Activated T-cell treated with anti-CD3 and anti-CD28 coated beads, Interleukin-2, amount 50 U/mL, for 1 hour (primary cell): ENCODE measurements around the gene CSRP2.

Experiments
- DNase-seq: peaks from one replicate; pipeline ENCODE4 v3.0.0-alpha.2; 2020

The CSRP2 gene

DNA sequence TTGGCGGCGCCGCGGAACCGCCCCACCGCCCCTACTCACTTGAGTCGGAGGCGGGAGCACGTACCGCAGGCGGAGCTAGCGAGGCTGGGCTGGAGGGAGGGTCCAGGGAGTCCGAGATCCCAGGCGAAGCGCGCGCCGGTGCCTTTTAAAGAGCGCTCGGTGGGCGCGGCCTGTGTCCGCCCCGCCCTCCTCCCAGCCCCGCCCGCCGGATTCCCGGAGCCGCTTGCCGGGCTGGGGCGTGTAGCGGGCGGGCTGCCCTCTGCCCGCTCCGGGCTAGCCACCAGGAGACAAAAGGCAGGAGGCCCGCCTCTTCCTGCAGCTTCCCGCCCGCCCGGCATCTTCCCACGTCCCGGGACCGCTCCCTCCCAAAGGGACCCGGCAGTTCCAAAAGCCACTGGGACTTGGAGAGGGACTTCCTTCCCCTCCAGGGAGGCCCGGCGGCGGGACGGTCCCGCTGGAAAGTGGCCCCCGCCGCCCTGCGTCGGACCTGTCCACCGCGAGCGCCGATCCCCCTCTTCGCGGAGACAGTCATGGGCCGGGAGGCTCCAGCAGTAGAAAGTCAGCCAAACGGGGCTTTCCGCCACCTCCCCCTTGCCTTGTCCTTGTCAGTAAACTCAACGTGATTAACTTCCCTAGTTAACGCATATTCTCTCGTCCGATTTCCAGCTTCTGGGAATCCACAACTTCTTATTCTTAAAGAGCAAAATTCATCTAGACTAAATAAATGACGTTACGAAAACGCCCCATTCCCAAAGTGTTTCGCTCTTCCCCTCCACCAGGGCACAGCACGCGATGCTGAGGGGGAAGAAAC is at the start of gene CSRP2:
Gene CSRP2 (minus strand): TSS at position 121 of the 811 bp plus-strand sequence. CDS start 12,759 bp downstream, outside the sequence.
- peak; percentile 67 for DNase-seq

GRCh38 chr12:76927170-76927784 is 48.5 kb upstream of the CSRP2 start:
- DNase-seq: peak; percentile 20

- DNase-seq: no peak
Observed at GRCh38 chr12:76925135-76925534, 46.3 kb upstream of the CSRP2 start.

- DNase-seq: no peak
Observed at GRCh38 chr12:76922866-76923265, 44.0 kb upstream of the CSRP2 start.

GRCh38 chr12:76921891-76922664 is 43.3 kb upstream of the CSRP2 start:
- DNase-seq: no peak

- DNase-seq: no peak
Observed at GRCh38 chr12:76921100-76921471, 42.3 kb upstream of the CSRP2 start.

- no peak for DNase-seq
Observed at GRCh38 chr12:76920172-76921099, 41.6 kb upstream of the CSRP2 start.

- DNase-seq: no peak
Observed at GRCh38 chr12:76919383-76920171, 40.8 kb upstream of the CSRP2 start.

DNA sequence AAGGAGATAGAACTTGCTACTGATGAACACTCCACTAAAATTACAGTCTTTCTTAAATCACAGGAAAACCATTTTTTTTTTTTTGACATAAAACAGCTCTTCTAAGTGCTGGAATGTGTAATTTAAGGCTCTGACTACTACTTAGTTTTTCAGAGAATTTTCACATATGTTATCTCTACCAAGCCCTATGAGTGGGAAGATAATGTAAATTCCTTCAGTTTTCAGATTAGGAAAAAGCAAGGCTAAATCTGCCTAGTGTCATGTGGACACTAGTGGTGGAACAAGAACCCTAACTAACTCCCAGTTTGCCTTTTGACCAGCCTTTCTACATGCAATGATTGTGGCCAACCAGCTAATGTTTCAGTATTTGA is 37.3 kb upstream of the CSRP2 start:
- DNase-seq: no peak

GRCh38 chr12:76915361-76916169 is 36.7 kb upstream of the CSRP2 start:
- no peak for DNase-seq

DNA sequence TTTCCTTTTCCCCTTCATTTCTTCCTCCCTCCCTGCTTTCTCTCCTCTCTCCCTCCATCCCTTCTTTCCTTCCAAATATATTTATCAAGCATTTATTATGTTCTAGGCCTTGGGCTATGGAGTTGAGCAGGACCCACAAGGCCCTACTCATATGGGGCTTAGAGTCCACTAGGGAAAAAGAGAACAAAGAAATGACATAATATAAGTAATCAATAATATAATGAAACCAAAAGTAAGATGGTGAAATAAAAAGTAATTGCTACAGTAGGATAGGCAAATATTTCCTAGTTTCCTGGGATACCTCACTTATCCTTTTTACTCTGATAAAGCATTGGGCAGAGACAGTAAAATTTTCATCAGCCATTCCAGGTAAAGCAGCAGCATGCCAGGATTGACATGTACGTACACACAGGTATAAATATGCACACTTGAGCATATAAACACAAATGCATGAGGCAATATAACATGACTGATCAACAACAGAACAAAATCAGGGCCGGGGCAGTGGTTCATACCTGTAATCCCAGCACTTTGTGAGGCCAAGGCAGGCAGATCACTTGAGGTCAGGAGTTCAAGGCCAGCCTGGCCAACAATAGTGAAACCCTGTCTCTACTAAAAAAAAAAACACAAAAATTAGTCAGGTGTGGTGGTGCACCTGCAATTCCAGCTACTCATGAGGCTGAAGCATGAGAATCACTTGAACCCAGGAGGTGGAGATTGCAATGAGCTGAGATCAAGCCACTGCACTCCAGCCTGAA is 35.5 kb upstream of the CSRP2 start:
- no peak for DNase-seq

DNA sequence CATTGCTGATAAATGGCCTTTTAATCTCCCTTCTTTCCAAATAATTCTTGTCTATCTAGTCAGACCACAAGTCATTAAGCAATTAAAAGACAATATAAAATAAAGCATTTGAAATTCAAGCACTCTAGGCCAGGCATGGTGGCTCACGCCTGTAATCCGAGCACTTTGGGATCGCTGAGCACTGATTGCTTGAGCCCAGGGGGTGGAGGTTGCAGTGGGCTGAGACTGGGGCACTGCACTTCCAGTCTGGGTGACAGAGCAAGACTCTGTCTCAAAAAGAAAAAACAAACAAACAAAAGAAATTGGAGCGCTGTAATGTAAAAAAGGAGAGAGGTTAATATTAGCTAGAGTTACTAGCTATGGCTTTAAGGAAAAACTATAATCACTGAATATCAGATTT is 30.5 kb upstream of the CSRP2 start:
- no peak for DNase-seq

DNA sequence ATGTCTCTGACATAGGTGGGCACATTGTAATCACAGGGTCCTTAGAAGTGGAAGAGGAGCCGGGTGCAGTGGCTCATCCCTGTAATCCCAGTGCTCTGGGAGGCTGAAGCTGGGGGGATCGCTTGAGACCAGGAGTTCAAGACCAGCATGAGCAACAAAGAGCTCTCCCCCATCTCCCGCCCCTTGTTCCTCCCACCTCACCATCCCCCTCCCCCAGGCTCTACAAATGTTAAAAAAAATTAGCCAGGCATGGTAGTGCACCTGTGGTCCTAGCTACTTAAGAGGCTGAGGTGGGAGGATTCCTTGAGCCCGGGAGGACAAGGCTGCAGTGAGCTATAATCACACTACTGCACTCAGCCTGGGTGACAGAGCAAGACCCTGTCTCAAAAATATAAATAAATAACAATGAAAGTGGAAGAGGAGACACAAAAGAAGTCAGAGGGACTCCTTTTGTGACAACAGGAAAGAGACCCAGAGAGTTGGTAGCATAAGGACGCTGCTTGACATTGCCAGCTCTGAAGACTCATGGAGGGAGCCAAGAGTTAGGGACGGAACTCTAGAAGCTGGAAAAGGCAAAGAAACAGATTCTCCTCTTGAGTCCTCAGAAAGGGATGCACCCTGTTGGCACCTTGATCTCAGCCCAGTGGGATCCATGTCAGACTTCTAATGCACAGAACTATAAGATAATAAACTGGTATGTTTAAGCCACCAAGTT is 29.6 kb upstream of the CSRP2 start:
- no peak for DNase-seq

DNA sequence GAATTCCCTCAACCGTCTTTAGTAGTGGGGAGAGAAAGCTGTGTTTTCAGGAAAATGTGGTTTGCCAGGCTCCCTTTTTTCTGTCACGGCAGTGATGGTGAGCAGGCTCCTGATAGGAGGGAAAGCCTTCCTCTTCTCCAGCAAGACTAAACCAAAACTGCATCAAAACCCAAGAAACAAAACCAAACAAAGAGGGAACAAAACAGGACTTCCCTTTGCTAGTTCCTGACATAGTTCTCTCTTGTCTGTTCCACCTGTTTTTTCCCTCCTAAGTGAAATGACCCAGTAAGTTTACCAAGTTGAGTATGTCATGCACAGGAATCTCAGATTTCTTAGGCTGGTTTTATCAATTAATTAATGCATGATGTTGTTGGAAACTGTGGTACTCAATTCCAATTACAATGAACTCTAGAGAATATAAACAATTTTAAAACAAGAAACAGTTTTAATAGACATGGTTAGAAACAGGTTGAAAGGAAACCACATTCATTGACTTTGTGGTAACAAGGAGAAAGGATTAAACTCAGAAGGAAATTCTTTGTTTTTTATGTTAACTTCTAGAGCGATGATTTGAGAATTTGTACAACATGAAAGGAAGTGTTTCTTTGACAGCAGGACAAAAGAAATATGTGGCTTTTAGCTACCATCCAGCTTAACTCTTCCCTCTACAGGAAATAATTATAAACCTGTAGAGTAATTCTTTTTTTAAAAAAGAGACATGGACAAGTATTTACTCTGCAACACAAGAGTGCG is 23.0 kb upstream of the CSRP2 start:
- DNase-seq: no peak

GRCh38 chr12:76899522-76899921 is 20.7 kb upstream of the CSRP2 start:
- no peak for DNase-seq

DNA sequence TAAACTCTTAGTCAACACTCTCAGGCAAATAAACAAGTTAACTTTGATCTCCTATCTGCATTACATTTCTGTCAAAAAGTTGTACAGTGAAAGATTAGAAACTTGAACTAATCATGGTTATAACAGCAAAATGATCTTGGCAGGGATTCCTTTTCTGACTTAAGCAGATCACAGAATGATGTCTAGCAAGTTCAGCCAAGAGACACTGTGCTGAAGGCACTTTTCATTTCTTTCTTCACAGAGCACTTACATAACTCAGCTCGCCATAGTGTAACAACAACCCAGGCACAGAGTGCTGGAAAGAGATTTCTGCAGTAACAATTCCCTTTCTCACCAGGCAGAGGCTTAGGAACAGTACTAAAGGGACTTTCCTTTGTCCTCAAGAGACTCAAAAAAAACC is 19.6 kb upstream of the CSRP2 start:
- no peak for DNase-seq

- DNase-seq: no peak
Observed at GRCh38 chr12:76896274-76896673, 17.5 kb upstream of the CSRP2 start.

- no peak for DNase-seq
Observed at GRCh38 chr12:76895796-76896195, 17.0 kb upstream of the CSRP2 start.

DNA sequence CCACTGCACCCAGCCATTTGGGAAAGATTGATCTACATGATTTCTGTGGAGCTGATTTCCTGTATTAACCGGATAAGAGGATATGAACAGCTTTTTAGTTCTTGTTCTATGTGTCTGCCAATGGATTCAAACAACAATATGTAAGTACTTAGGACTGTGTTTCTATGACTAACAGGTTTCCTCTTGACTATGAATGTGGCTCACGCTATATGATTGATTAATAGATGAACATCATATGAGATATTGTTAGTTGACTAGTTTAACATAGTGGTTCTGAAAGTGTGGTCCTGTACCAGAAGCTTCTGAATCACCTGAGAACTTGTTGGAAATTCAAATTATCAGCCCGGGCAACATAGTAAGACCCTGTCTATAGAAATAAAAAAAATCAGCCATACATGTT is 12.8 kb upstream of the CSRP2 start:
- no peak for DNase-seq
